Measurements from ENCODE around the gene SLC52A3. TPM values are rescaled to one million over a fixed set of nuclear protein-coding genes. Genes with fewer than 3 reads are reported as not detected.
"Not testable (repeated sequence)": the region's sequence is repeated elsewhere in the genome, so short reads cannot be mapped to it uniquely, and the experiment has no call there.

The SLC52A3 gene
- 6.7 TPM for total RNA-seq

GRCh38 chr20:768426-768978, at the start of gene SLC52A3:
Gene SLC52A3, minus strand, starts transcription at chr20:768500. Its CDS starts 2,726 bp downstream, at chr20:765774.
- peak; percentile 89 for ATAC-seq

GRCh38 chr20:815914-816606, 47.8 kb upstream of the SLC52A3 start:
- ATAC-seq, result peak; percentile 59

DNA sequence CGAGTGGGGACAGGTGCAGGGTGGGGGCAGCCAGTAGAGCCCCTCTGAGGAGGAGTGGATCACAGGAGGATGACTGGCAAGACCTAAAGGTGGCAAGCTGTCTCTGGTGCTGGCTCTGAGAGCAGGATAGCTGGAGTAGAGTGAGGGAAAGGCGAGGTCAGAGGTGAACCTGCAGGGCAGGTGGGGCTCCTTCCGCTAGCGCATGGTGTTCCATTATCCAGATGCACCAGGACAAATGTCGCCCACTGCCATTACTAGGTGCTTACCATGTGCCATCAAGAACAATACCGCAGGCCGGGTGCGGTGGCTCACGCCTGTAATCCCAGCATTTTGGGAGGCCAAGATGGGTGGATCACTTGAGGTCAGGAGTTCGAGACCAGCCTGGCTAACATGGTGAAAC, 46.9 kb upstream of the SLC52A3 start:
- no peak for ATAC-seq

DNA sequence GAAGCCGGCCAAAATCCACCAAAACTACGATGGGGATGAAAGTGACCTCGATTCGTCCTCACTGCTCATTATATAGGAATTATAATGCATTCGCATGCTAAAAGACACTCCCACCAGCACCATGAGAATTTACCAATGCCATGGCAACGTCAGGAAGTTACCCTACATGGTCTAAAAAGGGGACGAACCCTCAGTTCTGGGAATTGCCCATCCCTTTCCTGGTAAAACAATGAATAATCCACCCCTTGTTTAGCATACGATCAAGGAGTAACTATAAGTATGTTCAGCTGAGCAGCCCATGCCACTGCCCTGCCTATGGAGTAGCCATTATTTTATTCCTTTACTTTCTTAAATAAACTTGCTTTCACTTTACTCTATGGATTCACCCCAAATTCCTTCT, 45.1 kb upstream of the SLC52A3 start:
- no peak for ATAC-seq

DNA sequence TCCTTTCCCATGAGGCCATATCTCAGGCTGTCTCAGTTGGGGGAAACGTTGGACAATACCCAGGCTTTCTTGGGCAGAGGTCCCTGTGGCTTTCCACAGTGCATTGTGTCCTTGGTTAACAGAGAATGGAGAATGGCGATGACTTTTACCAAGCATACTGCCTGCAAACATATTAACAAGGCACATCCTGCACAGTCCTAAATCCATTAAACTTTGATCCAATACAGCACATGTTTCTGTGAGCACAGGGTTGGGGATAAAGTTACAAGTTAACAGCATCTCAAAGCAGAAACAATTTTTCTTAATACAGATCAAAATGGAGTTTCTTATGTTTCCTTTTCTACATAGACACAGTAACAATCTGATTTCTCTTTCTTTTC, 44.1 kb upstream of the SLC52A3 start:
- not testable (repeated sequence) for ATAC-seq

- ATAC-seq, result not testable (repeated sequence)
Observed at GRCh38 chr20:811776-812434, 43.6 kb upstream of the SLC52A3 start.

DNA sequence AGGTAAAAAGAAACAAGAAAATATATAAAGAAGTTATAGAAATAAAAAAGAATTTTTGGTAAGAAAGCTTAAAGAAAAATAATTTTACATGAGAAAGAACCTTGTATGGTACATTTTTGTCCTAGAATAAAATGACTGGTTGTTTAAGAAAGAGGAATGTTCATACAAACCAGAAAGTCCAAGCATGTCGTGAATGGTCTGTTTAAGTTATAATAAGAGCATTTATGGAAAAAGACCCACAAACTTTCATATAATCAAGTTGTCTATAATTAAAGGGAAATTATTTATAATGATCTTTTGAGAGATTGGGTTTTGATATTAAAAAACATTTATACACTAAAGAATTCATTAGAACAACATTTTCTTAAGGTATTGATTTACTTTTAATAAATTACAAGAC, 37.4 kb upstream of the SLC52A3 start:
- no peak for ATAC-seq

- ATAC-seq, result no peak
Observed at GRCh38 chr20:801678-802077, 33.4 kb upstream of the SLC52A3 start.

DNA sequence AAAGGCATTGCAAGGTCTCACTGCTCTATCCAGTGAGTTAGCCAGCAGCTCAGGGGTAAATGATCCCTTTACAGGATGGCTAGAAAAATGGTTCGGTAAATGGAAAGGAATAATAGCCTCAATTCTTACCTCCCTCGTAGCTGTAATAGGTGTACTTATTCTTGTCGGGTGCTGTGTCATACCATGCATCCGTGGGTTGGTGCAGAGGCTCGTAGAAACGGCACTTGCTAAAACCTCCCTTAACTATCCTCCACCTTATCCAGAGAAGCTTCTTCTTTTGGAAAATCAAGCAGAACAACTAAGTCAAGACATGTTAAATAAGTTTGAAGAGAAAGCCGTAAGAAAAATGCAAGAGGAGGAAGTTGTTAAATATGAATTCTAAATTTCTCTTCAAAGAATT, 31.7 kb upstream of the SLC52A3 start:
- ATAC-seq, result not testable (repeated sequence)

GRCh38 chr20:798746-799145, 30.4 kb upstream of the SLC52A3 start:
- ATAC-seq, result not testable (repeated sequence)

DNA sequence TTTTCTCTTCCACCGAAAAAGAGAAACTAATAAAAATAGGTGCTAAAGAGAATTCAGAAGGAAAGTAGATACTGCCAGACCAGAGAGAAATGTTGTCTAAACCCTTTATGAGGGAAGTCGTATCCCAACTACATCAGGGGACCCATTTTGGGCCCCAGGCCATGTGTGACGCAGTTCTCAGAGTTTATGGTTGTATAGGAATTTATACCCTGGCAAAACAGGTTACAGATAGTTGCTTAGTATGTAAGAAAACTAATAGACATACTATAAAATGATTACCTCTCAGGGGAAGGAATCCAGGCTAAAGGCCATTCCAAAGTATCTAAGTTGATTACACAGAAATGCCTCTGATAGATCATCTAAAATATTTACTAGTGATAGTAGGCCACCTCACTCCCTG, 28.6 kb upstream of the SLC52A3 start:
- ATAC-seq, result no peak

GRCh38 chr20:792248-792647, 23.9 kb upstream of the SLC52A3 start:
- ATAC-seq, result no peak

- no peak for ATAC-seq
Observed at GRCh38 chr20:791056-791455, 22.8 kb upstream of the SLC52A3 start.

- no peak for ATAC-seq
Observed at GRCh38 chr20:787825-788224, 19.5 kb upstream of the SLC52A3 start.

GRCh38 chr20:779771-780170, 11.5 kb upstream of the SLC52A3 start:
- no peak for ATAC-seq

- ATAC-seq, result no peak
Observed at GRCh38 chr20:776165-776564, 7.9 kb upstream of the SLC52A3 start.

DNA sequence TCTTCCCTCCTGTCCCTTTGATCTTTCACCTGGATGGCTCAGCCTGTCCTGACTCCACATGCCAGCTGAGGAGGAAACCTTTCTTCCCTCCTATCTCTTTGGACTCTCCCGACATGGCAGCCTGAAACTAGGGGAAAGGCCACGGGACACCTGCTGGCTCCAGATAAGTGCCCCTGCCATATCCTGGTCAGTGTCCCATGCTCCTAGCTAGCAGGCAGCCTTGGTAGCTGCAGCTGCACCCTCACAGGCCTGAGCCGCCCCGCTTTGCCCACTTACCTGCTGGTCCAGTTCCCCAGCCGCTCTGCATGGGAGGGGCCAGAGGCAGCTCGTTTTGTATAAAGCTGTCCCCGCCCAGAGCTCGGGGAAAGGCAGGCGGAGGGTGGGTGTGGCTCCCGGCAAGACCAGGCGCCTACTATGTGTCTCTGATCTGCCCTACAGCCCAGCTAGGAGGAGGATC, 7.4 kb upstream of the SLC52A3 start:
- peak; percentile 95 for ATAC-seq

DNA sequence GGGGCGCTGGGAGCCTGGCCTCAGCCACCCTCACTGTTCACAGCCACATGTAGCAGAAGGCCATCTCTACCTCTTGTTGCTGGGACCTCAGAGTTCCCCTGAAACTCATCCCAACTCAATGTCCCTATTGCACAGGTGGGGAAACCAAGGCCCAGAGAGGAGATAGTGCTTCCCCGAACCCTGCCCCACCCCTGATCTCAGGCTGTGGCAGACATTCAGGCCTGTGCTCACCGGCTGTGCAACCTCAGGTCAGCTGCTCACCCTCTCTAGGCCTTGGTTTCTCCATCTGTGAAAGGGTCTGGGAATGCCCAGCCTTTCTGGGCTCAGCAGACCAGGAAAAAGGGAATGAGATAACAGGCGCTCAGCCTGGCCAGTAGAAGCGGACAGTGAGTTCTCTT, 6.4 kb upstream of the SLC52A3 start:
- ATAC-seq, result no peak

DNA sequence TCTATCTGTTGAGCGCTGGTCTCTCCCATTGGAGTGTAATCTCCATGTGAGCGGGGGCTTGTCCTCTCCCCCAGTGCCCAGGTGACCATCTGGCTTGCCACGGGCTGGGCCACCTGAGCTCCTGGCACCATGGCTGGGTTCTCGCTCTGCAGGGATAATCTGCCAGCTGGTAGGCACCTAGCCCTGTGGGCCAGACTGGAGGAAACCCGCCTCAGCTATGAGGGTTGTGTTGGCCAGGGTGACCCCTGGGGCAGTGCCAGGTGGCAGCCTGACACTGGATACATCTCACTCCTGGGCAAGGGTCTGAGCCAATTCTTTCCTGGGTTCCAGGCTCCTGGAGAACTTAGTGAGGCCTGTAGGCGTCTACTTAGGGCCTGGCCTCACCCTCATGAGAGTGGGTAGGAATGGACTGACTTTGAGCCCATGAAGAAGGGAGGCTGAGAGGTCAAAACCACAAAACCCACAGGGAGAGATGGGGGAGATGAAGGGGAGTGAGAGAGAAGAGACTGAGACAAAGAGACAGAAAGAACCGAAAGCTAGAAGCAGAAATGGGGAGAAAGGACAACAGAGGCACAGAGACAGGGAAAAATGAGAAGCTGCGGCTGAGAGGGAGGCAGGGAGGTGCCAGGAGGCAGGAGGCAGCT, 5.8 kb upstream of the SLC52A3 start:
- ATAC-seq, result no peak

DNA sequence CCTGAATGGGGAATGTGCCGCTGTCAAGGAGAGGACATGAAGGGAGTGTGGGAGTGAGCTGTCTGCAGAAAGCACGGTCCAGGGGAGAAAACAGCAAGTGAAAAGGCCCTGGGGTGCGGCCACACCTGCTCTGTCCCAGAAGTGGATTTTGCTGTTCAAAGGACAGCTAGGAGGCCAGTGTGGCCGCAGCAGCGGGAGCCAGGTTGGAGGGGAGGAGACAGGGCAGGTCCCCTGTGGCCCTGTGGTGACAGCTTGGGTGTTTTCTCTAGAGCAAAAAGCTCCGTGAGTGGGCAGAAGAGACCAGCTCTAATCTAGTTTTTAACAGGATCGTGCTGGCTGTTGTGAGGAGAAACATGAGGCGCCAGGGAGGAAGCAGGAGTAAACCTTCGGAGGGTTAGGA, 4.5 kb upstream of the SLC52A3 start:
- no peak for ATAC-seq

- no peak for ATAC-seq
Observed at GRCh38 chr20:771741-772464, 3.6 kb upstream of the SLC52A3 start.

DNA sequence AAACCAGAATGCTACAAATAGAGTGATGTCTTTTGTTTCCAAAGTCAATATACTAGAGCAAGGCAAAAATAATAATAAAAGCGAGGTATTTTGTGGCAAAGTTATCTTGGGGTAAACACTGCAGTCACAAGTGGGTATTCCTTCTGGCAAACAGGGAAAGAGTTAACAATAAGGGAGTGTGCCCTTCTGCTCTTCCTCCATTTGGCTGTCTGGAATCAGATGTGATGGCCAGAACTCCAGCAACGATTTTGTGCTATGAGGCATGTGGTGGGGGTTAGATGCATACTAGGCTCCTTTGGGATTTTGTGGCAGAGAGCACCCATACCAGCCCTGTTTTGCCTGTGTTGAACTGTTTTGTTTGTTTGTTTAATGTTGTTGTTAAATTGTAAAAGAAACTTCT, 2.4 kb upstream of the SLC52A3 start:
- no peak for ATAC-seq

GRCh38 chr20:766906-767305, 1.4 kb downstream of the SLC52A3 start:
- ATAC-seq, result no peak
